HTERT RPE-1 (cell line): Measurements from ENCODE around the gene DUOXA2.
"Not testable (repeated sequence)": the region's sequence is repeated elsewhere in the genome, so short reads cannot be mapped to it uniquely, and the experiment has no call there.

Source experiments
- in situ Hi-C: fragments of 300-500 bp; cut with MboI; formaldehyde crosslinking; loops from 4 replicates; pipeline ENCODE4 v1.14.3; 2020; ENCODE audit warnings: low sequenced_read_pairs

The DUOXA2 gene

GRCh38 chr15:45134682-45135604 lies 20.8 kb downstream of the DUOXA2 start:
- in situ Hi-C loops, result no loop called here

DNA sequence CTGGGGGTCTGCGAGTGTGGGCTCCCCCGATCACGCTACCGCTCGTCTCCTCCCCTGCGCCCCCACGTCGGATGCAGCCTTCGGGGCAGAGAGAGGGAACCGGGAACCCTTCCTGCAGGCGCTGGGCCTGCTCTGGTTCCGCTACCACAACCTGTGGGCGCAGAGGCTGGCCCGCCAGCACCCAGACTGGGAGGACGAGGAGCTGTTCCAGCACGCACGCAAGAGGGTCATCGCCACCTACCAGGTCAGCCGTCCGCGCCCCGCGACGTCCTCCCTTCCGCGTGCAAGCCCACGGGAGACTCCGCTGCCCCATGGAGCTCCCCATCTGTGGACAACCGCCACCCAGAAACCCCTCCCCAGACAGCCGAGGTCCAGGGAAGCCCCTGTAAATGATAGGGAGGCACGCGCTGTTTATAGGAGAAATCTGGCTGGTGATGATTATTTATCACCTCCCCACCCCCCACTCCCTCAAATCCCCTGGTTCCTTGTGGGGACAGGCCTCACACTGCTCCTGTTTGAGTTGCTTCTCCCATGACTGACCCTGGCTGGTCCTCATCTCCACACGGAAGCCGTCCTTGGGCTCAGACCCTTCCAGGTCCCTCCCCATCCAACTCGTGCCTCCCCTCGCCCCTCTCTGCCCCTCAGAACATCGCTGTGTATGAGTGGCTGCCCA lies 21.7 kb downstream of the DUOXA2 start:
- in situ Hi-C loops, result not testable (repeated sequence)

DNA sequence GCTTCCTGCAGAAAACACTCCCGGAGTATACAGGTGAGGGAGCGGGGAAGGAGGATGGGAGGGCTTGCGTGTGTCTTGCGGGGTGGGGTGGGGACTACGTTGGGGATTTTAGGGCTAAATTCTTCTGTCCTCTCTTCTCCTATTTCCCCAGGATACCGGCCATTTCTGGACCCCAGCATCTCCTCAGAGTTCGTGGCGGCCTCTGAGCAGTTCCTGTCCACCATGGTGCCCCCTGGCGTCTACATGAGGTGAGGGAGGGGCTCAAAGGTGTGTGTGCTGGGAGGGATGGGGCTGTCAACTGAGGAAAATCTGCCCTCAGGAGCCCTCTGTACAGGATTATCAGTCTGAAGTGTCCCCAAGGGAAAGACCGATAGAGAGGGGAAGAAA lies 22.2 kb downstream of the DUOXA2 start:
- in situ Hi-C loops, result no loop called here

GRCh38 chr15:45137703-45138102 lies 23.6 kb downstream of the DUOXA2 start:
- in situ Hi-C loops, result no loop called here

GRCh38 chr15:45138814-45139765 lies 25.0 kb downstream of the DUOXA2 start:
- in situ Hi-C loops, result no loop called here

GRCh38 chr15:45139770-45140169 lies 25.6 kb downstream of the DUOXA2 start:
- in situ Hi-C loops, result no loop called here

- in situ Hi-C loops, result no loop called here
Observed at GRCh38 chr15:45140557-45141250, 26.6 kb downstream of the DUOXA2 start.

DNA sequence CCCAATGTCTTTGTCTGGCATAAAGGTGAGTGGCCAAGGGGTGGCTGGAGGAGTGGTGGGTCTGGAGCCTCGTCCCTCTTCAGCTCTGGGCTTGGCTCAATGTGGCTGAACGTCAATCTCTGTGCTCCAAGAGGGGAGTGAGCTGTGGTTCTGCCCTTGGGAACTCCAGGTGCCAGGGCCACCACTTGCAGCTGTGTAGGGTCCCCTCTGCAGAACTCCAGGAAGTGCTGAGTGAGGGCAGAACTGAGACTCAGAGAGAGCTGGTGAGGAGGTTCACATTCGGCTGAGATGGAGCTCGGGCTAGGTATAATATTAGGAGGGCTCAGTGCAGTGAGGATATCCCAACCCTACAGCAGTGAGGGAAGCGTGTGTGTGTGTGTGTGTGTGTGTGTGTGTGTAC lies 27.3 kb downstream of the DUOXA2 start:
- in situ Hi-C loops, result no loop called here

- in situ Hi-C loops, result no loop called here
Observed at GRCh38 chr15:45143056-45143455, 28.9 kb downstream of the DUOXA2 start.

GRCh38 chr15:45143946-45144345 lies 29.8 kb downstream of the DUOXA2 start:
- in situ Hi-C loops, result no loop called here

- in situ Hi-C loops, result no loop called here
Observed at GRCh38 chr15:45144775-45145174, 30.6 kb downstream of the DUOXA2 start.

- in situ Hi-C loops, result no loop called here
Observed at GRCh38 chr15:45146405-45146804, 32.3 kb downstream of the DUOXA2 start.

DNA sequence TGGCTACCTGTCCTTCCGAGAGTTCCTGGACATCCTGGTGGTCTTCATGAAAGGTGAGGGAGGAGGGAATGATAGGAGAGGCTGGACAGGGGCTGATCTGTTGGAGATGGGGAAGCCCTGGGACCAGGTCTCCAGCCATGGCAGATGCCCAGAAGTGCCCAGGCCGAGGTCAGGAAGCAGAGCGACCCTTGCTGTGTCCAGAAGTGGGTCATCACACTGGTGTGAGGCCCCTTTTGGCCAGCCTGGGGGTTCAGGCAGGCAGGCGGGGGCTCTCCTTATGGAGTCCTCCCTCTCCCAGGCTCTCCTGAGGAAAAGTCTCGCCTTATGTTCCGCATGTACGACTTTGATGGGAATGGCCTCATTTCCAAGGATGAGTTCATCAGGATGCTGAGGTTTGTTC lies 33.5 kb downstream of the DUOXA2 start:
- in situ Hi-C loops, result no loop called here

GRCh38 chr15:45148076-45149059 lies 34.2 kb downstream of the DUOXA2 start:
- in situ Hi-C loops, result no loop called here

DNA sequence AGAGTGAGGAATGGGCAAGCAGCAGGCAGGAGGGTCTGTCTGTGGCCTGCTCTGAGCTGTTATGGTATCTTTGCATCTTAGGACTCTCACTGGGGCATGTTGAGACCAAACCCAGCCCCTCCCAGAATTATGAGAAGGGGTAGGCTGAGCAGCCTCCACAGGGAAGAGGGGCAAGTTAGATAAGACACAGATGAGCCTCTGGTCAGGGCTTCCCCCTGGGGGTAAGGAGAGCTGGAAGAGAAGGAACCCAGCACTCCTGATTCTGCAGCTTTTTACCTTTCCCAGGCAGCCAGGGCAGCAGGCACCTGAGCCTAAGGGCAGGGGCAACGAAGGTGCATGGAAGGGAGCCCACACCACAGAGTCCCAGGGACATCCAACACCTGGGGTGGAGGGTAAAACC lies 34.9 kb downstream of the DUOXA2 start:
- in situ Hi-C loops, result no loop called here

- in situ Hi-C loops, result no loop called here
Observed at GRCh38 chr15:45150481-45150880, 36.4 kb downstream of the DUOXA2 start.

- in situ Hi-C loops, result no loop called here
Observed at GRCh38 chr15:45150997-45151396, 36.9 kb downstream of the DUOXA2 start.

- in situ Hi-C loops, result no loop called here
Observed at GRCh38 chr15:45151998-45152828, 38.1 kb downstream of the DUOXA2 start.
